GM18858 (cell line): ENCODE data around the gene PIP5K1C.

Experiments used
- ATAC-seq: cut with Tn5 transposase; IDR thresholded peaks from one replicate; pipeline ENCODE4 v1.9.1; 2021; ENCODE audit not compliant: unreplicated experiment

The PIP5K1C gene

GRCh38 chr19:3646336-3647092 is 53.8 kb downstream of the PIP5K1C start:
- ATAC-seq, result no peak

- no peak for ATAC-seq
Measured at GRCh38 chr19:3645726-3646125, 54.5 kb downstream of the PIP5K1C start.

GRCh38 chr19:3645067-3645396 is 55.2 kb downstream of the PIP5K1C start:
- no peak for ATAC-seq

GRCh38 chr19:3644351-3645066 is 55.8 kb downstream of the PIP5K1C start:
- ATAC-seq, result no peak

GRCh38 chr19:3643674-3644313 is 56.5 kb downstream of the PIP5K1C start:
- ATAC-seq, result no peak

- no peak for ATAC-seq
Measured at GRCh38 chr19:3642987-3643673, 57.1 kb downstream of the PIP5K1C start.

GRCh38 chr19:3642296-3642695 is 58.0 kb downstream of the PIP5K1C start:
- ATAC-seq, result no peak

GRCh38 chr19:3641515-3642269 is 58.6 kb downstream of the PIP5K1C start:
- ATAC-seq, result no peak

- ATAC-seq, result no peak
Measured at GRCh38 chr19:3639479-3639878, 60.8 kb downstream of the PIP5K1C start.

- no peak for ATAC-seq
Measured at GRCh38 chr19:3638208-3639193, 61.8 kb downstream of the PIP5K1C start.

GRCh38 chr19:3637621-3638020 is 62.6 kb downstream of the PIP5K1C start:
- no peak for ATAC-seq

GRCh38 chr19:3636962-3637361 is 63.3 kb downstream of the PIP5K1C start:
- no peak for ATAC-seq

- no peak for ATAC-seq
Measured at GRCh38 chr19:3636506-3636905, 63.8 kb downstream of the PIP5K1C start.

GRCh38 chr19:3634496-3635045 is 65.7 kb downstream of the PIP5K1C start:
- no peak for ATAC-seq

GRCh38 chr19:3633559-3633988 is 66.7 kb downstream of the PIP5K1C start:
- ATAC-seq, result no peak

- ATAC-seq, result no peak
Measured at GRCh38 chr19:3632739-3633558, 67.3 kb downstream of the PIP5K1C start.

- no peak for ATAC-seq
Measured at GRCh38 chr19:3632098-3632497, 68.2 kb downstream of the PIP5K1C start.

- ATAC-seq, result no peak
Measured at GRCh38 chr19:3631053-3631861, 69.0 kb downstream of the PIP5K1C start.
